Ascending aorta (tissue), 2 donors: ENCODE measurements around the gene ITGAL. TPM values are rescaled to one million over a fixed set of nuclear protein-coding genes. Genes with fewer than 3 reads are reported as not detected.

ENCODE experiments used
- DNase-seq, 2 donors: peaks; one replicate each; pipeline ENCODE4 v3.0.0-alpha.2; 2019; ENCODE audit warnings: low spot score in 2 of 2
- H3K27ac ChIP-seq, 2 donors: fragments of 200-600 bp; sonication (generic); one replicate each; pipeline ENCODE4 v1.5.1; 2016 to 2017; ENCODE audit warnings: mild to moderate bottlenecking in 1 of 2
- H3K27me3 ChIP-seq: fragments of 200-600 bp; sonication (generic); one replicate; pipeline ENCODE4 v1.5.1; 2017
- H3K36me3 ChIP-seq, 2 donors: fragments of 200-600 bp; sonication (generic); one replicate each; pipeline ENCODE4 v1.5.1; 2016
- H3K4me1 ChIP-seq, 2 donors: fragments of 200-600 bp; sonication (generic); one replicate each; pipeline ENCODE4 v1.5.1; 2016 to 2017; ENCODE audit warnings: mild to moderate bottlenecking in 1 of 2
- H3K4me3 ChIP-seq, 2 donors: fragments of 200-600 bp; sonication (generic); one replicate each; pipeline ENCODE4 v1.5.1; 2016 to 2017; ENCODE audit warnings: mild to moderate bottlenecking in 1 of 2
- H3K9me3 ChIP-seq, 2 donors: fragments of 200-600 bp; sonication (generic); one replicate each; pipeline ENCODE4 v1.5.1; 2016
- CTCF ChIP-seq, 3 experiments: fragments of 200-600 bp in 2 of 3; fragments of 450-650 bp in 1 of 3; sonication (generic) in 2 of 3; IDR thresholded peaks; one replicate each; pipeline ENCODE4 v1.5.1; 2016 to 2019; ENCODE audit warnings: antibody characterized with exemption in 3 of 3, mild to moderate bottlenecking in 1 of 3, moderate library complexity in 1 of 3
- intact Hi-C: fragments of 100-400 bp; cut with DNase I; formaldehyde crosslinking; loops from one replicate; pipeline ENCODE4 v1.15.1; 2023
- total RNA-seq: library from RNA; depleted of rRNA; stranded (reverse); fragments of >200 nt; gene quantifications from one replicate; pipeline ENCODE4 v1.1.0, GENCODE V29; 2016

ITGAL gene
- total RNA-seq, 1 donor from 2014 or later = 0.11 TPM

- H3K9me3 ChIP-seq = no peaks in the 10 kb centered on the region
- H3K4me1 ChIP-seq = peaks cover 13 to 21% of the 10 kb centered on the region in 2 donors
- peak; percentile 97 to 99 for DNase-seq
- TF ChIP-seq CTCF (IDR thresholded peaks at IDR 0.05) = peak in 1 of 3 experiments; percentile 17
- H3K27ac ChIP-seq = peak within 1 kb of the TSS; percentile 96 to 99
- H3K4me3 ChIP-seq = peak within 1 kb of the TSS; percentile 83 to 92
- H3K36me3 ChIP-seq = peaks cover 0 to 3% of the 10 kb centered on the region in 2 donors
- intact Hi-C loops = loop anchor here (1.0 to 2.0 kb wide), 6 partner anchors 13 to 87 kb away; partner anchors contain the start of genes FBRS, PRR14, ZNF747 and ZNF764
- H3K27me3 ChIP-seq = no peaks in the 10 kb centered on the region
Observed at GRCh38 chr16:30571445-30572322, 99.1 kb downstream of the ITGAL start, which contains the start of gene ZNF688. ZNF688 (minus strand) TSS chr16:30571714; CDS start chr16:30571629, 85 bp downstream.

Other genes with a start within 250 kb of the ITGAL start
- gene NPIPB13, start 224.3 kb upstream of the ITGAL start, total RNA-seq = 1.3 TPM
- gene CD2BP2, start 117.4 kb upstream of the ITGAL start, total RNA-seq = 15.1 TPM
- gene TBC1D10B, start 102.2 kb upstream of the ITGAL start, total RNA-seq = 20.9 TPM
- gene MYL11, start 97.9 kb upstream of the ITGAL start, total RNA-seq = not detected
- gene SEPTIN1, start 90.2 kb upstream of the ITGAL start, total RNA-seq = not detected
- gene ZNF48, start 77.3 kb upstream of the ITGAL start, total RNA-seq = 25.1 TPM
- 49.6 TPM for gene ZNF771, start 65.1 kb upstream of the ITGAL start, total RNA-seq
- 7.2 TPM for gene DCTPP1, start 42.7 kb upstream of the ITGAL start, total RNA-seq
- gene SEPHS2, start 26.9 kb upstream of the ITGAL start, total RNA-seq = 22.8 TPM
- 18.9 TPM for gene ZNF768, start 53.8 kb downstream of the ITGAL start, total RNA-seq
- 19.6 TPM for gene ZNF747, start 62.1 kb downstream of the ITGAL start, total RNA-seq
- gene ZNF764, start 85.6 kb downstream of the ITGAL start, total RNA-seq = 10.9 TPM
- gene ZNF688, start 99.0 kb downstream of the ITGAL start, total RNA-seq = 11.3 TPM
- 12.1 TPM for gene ZNF785, start 113.0 kb downstream of the ITGAL start, total RNA-seq
- gene ZNF689, start 137.6 kb downstream of the ITGAL start, total RNA-seq = 7.0 TPM
- gene PRR14, start 178.2 kb downstream of the ITGAL start, total RNA-seq = 124 TPM
- gene FBRS, start 185.7 kb downstream of the ITGAL start, total RNA-seq = 26.8 TPM
- 24.5 TPM for gene SRCAP, start 226.4 kb downstream of the ITGAL start, total RNA-seq